Chondrocyte (in vitro differentiated cells): ENCODE data around the gene HHAT. TPM values are rescaled to one million over a fixed set of nuclear protein-coding genes. Genes with fewer than 3 reads are reported as not detected.

Experiments
- DNase-seq: peaks from one replicate; pipeline ENCODE4 v3.0.0; 2021; ENCODE audit warnings: mixed read lengths, low spot score
- H3K27ac Mint-ChIP-seq: one replicate; pipeline ENCODE4 v1.8.0; 2021; ENCODE audit warnings: mild to moderate bottlenecking, moderate library complexity, mixed read lengths; ENCODE audit not compliant: unreplicated experiment
- H3K27me3 Mint-ChIP-seq: 2 replicates; pipeline ENCODE4 v1.8.0; 2021; ENCODE audit warnings: low read depth, mixed read lengths
- H3K36me3 Mint-ChIP-seq: 2 replicates; pipeline ENCODE4 v1.8.0; 2021; ENCODE audit warnings: low read depth, mixed read lengths
- H3K4me1 Mint-ChIP-seq: 2 replicates; pipeline ENCODE4 v1.8.0; 2021; ENCODE audit warnings: low read depth, mild to moderate bottlenecking, mixed read lengths
- H3K4me3 Mint-ChIP-seq: one replicate; pipeline ENCODE4 v1.8.0; 2021; ENCODE audit warnings: mild to moderate bottlenecking, moderate library complexity, mixed read lengths; ENCODE audit not compliant: unreplicated experiment
- H3K9me3 Mint-ChIP-seq: 2 replicates; pipeline ENCODE4 v1.8.0; 2021; ENCODE audit warnings: low read depth, mixed read lengths
- CTCF ChIP-seq: fragments of 200-600 bp; sonication (generic); IDR thresholded peaks from 2 replicates; pipeline ENCODE4 v1.5.0; 2021; ENCODE audit warnings: antibody characterized with exemption, mild to moderate bottlenecking, moderate library complexity
- total RNA-seq: library from RNA; stranded (reverse); gene quantifications from 3 replicates; pipeline ENCODE4 v1.2.1, GENCODE V29; 2021

HHAT gene
- total RNA-seq, 1 donor from 2014 or later = 6.4 TPM

GRCh38 chr1:210711825-210712612, 383.3 kb downstream of the HHAT start:
- Mint-ChIP-seq H3K4me1 (no peaks in the 10 kb centered on the region), H3K27ac (no peak overlapping the region), H3K36me3 (no peaks in the 10 kb centered on the region), H3K9me3 (no peaks in the 10 kb centered on the region), H3K4me3 (no peak overlapping the region), H3K27me3 (no peaks in the 10 kb centered on the region)
- TF ChIP-seq CTCF = peak; percentile 50
- no peak for DNase-seq

- Mint-ChIP-seq H3K27me3 (no peaks in the 10 kb centered on the region), H3K27ac (no peak overlapping the region), H3K9me3 (no peaks in the 10 kb centered on the region), H3K4me3 (no peak overlapping the region), H3K4me1 (no peaks in the 10 kb centered on the region), H3K36me3 (no peaks in the 10 kb centered on the region)
- TF ChIP-seq CTCF = no peak
- no peak for DNase-seq
Observed at GRCh38 chr1:210715072-210715471, 386.4 kb downstream of the HHAT start.

- Mint-ChIP-seq H3K36me3 (no peaks in the 10 kb centered on the region), H3K4me3 (no peak overlapping the region), H3K27ac (no peak overlapping the region), H3K27me3 (no peaks in the 10 kb centered on the region), H3K4me1 (peaks cover 7% of the 10 kb centered on the region), H3K9me3 (no peaks in the 10 kb centered on the region)
- no peak for TF ChIP-seq CTCF
- no peak for DNase-seq
Observed at GRCh38 chr1:210722410-210723081, 393.8 kb downstream of the HHAT start.

GRCh38 chr1:210723646-210724045, 394.9 kb downstream of the HHAT start:
- Mint-ChIP-seq H3K27ac (no peak overlapping the region), H3K36me3 (no peaks in the 10 kb centered on the region), H3K4me3 (no peak overlapping the region), H3K9me3 (no peaks in the 10 kb centered on the region), H3K4me1 (peaks cover 7% of the 10 kb centered on the region), H3K27me3 (no peaks in the 10 kb centered on the region)
- no peak for DNase-seq
- no peak for TF ChIP-seq CTCF

- no peaks in the 10 kb centered on the region for H3K9me3 Mint-ChIP-seq
- no peak for DNase-seq
- H3K4me3 Mint-ChIP-seq = no peak overlapping the region
- peaks cover 7% of the 10 kb centered on the region for H3K4me1 Mint-ChIP-seq
- H3K27ac Mint-ChIP-seq = no peak overlapping the region
- no peaks in the 10 kb centered on the region for H3K27me3 Mint-ChIP-seq
- H3K36me3 Mint-ChIP-seq = no peaks in the 10 kb centered on the region
- no peak for TF ChIP-seq CTCF
Observed at GRCh38 chr1:210724768-210725167, 396.1 kb downstream of the HHAT start.

Other genes starting within 250 kb of the HHAT start
- gene SERTAD4, start 96.1 kb upstream of the HHAT start, total RNA-seq = 39.1 to 71.7 TPM (median 43.5 TPM) in 3 replicates